C4-2B (cell line): ENCODE data around the gene MID1.

Experiments used
- H3K27ac ChIP-seq: fragments of 450-650 bp; 2 replicates; pipeline ENCODE4 v1.5.1; 2017
- ZFX ChIP-seq: fragments of 450-650 bp; IDR thresholded peaks from 2 replicates; pipeline ENCODE4 v1.6.1; 2017
- TF ChIP-seq, protein P1 (sequence below): fragments of 450-650 bp; conservative IDR thresholded peaks from 2 replicates; pipeline ENCODE4 v1.5.1; 2017; ENCODE audit warnings: mild to moderate bottlenecking

MID1 gene

DNA sequence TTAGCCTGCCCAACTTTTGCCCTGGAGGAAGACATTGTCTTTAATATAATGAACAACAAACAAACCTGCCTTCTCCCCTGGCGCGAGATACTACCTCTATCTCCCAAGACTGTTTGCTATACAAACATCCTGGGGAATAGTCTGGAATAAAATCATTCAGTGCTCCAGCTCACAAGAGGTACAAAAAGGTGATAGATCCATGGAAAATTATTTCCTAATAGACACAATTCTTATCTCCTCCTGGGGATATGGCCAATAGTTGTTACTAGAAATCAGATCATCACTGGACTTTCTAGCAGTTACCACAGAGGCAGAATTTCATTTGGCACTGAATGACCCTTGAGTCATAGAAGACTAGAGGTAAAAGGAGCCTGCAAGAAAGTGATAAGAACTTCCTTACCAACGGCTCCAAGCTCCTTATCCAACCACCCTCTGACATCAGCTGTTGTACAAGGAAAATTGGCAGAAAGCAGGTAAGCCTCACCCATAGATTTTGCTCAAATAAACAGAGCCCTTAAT is 38.1 kb downstream of the MID1 start:
- TF ChIP-seq, protein P1, sequence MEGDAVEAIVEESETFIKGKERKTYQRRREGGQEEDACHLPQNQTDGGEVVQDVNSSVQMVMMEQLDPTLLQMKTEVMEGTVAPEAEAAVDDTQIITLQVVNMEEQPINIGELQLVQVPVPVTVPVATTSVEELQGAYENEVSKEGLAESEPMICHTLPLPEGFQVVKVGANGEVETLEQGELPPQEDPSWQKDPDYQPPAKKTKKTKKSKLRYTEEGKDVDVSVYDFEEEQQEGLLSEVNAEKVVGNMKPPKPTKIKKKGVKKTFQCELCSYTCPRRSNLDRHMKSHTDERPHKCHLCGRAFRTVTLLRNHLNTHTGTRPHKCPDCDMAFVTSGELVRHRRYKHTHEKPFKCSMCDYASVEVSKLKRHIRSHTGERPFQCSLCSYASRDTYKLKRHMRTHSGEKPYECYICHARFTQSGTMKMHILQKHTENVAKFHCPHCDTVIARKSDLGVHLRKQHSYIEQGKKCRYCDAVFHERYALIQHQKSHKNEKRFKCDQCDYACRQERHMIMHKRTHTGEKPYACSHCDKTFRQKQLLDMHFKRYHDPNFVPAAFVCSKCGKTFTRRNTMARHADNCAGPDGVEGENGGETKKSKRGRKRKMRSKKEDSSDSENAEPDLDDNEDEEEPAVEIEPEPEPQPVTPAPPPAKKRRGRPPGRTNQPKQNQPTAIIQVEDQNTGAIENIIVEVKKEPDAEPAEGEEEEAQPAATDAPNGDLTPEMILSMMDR: no peak
- no peak for TF ChIP-seq ZFX
- H3K27ac ChIP-seq: no peak overlapping the region

DNA sequence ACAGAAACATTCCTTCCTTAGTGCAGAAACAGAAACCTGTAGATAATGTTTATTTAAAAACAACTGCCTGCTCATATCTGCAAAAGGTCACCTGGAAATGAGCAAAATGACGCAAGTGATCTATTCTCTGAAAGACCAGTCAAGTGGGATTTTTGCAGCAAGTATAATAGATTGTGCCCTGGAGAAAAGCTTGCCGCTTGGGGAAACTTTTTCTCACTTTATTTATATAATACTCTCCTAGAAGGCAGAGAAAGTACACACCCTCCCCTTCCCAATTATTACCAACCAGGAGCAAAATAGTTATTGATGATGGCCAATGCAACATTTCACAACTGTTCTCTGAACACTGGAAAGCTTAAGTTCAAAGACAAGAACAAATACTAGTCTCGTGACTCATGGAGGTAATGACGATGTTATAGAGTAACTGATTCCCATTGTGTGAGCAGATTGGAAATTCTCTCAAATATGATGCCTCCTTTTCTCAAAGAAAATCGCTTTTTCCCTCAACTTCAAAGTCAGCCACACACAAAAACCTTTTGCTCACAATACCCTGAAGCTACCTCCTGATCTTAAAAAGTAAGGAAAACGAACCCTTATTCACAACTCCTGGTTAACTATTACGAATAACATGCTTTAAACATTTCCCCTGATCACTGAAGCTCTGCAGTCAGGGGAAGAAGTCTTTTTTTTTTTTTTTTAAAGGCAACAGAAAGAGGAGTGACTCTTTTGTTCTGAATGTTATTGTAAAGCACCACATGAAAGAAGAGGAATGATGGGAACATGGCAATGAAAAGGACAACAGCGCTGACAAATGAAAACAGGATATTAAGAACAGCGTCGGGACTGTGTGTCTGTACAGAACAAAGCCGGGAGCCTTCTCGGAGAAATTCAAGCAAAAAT is 41.0 kb downstream of the MID1 start:
- no peak for TF ChIP-seq ZFX
- TF ChIP-seq, protein P1: no peak
- no peak overlapping the region for H3K27ac ChIP-seq

DNA sequence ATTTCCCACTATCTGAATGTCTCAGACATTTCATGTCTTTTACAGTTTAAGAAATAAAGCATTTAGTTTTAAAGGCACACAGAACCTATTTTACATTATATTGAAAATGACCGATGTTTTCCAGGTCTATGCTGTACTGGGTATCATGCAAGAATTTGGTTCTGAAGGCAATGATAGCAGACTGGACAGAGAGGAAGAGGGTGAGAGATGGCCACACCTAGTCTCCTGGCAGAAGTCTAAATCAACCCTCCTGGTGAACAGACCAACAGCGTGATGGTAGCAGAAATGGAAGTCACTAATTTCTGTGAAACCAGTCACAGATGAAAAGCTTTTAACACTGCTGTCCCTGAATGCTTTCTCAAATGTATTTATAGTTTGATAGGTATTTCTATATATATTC is 41.9 kb downstream of the MID1 start:
- no peak overlapping the region for H3K27ac ChIP-seq
- TF ChIP-seq, protein P1: no peak
- no peak for TF ChIP-seq ZFX

DNA sequence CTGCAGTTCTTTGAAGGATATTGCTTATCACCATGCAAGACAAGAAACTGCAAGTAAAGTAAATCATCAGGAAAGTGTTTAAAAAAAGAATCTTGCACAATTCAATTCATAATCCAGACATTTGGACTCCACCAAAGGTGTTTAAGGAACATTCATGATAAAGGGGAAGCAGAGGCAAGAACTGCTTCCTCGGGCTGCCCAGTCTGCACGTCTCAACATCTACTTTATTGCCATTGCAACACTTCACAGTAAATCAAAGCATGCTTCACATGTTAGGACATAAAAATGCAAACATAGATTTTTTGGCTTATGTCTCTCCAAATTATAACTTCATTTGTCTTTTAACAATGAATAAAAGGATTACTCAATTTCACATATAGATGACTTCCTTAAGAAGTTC is 42.5 kb downstream of the MID1 start:
- no peak for TF ChIP-seq ZFX
- TF ChIP-seq, protein P1: no peak
- H3K27ac ChIP-seq: no peak overlapping the region

DNA sequence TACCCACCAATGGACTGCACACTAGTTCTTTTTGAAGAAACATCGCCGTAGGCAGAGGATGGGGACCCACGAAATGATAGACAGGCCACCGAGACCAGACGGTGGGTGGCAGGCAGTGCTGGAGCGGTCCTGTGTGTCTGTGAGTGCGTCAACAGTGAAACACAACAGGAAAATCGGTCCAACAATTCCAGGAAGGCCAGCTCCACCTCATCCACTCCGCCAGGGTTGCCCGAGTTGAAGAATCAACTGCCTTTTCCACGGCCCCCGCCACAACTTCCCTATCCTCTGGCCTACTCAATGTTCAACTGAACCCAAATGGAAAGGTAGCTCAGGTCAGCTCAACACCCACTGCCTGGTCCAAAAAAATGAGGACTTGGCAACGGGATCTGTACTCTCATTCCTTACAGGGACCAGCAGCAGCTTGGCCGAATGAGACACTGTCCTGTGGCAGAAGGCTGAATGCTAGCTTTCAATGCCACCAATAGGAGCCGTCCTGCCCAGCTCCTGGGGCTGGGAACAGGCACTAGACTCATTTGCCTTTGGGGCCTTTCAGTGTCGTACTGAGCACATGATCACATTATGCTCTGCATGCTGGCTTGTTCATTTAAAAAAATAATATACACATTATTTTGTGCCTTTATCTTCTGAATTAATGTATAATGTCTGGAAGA is 43.5 kb downstream of the MID1 start:
- H3K27ac ChIP-seq: no peak overlapping the region

GRCh38 chrX:10576186-10576585 is 44.2 kb downstream of the MID1 start:
- no peak overlapping the region for H3K27ac ChIP-seq
- TF ChIP-seq ZFX: no peak

More for the DNA sequence above, 43.5 kb downstream of the MID1 start:
- TF ChIP-seq ZFX: no peak
- TF ChIP-seq, protein P1: no peak

DNA sequence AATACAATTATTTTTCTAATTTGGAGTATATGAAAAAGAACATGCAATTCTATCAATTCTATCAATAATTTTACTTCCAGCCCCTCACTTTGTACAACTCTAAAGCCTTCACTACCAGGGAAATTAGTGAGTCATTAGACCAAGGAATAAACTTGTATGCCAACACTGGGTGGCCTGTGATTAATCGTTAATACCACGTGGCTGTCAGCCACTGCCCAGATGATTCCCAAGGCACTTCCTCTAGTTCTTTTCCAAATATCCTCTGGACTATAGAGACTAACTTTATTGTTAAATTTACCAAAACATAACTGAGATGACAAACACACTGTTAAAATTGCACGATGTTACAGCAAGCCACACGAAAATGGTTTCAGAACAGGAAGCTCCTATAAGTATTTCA is 45.7 kb downstream of the MID1 start:
- TF ChIP-seq ZFX: no peak
- H3K27ac ChIP-seq: no peak overlapping the region

DNA sequence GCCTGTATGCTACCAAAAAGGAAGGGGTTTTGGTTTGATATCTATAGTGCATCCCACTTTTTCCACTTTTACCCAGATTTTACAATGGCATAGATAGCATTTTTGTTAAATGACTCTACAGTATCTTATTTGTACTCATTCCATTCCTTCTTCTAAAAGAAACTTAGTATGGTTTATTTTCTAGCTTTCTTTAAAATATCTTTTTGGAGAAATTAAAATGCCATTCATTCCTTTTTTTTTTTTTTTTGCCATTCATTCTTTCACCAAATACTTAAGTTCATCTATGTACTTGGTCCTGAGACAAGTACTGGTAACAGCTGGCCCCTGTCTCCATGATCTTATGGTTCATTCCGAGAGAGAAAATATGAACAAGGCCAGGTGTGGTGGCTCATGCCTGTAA is 49.1 kb downstream of the MID1 start:
- TF ChIP-seq ZFX: no peak
- TF ChIP-seq, protein P1: no peak
- H3K27ac ChIP-seq: no peak overlapping the region
